ENCODE data around the gene CDKN1A.

The CDKN1A gene

DNA sequence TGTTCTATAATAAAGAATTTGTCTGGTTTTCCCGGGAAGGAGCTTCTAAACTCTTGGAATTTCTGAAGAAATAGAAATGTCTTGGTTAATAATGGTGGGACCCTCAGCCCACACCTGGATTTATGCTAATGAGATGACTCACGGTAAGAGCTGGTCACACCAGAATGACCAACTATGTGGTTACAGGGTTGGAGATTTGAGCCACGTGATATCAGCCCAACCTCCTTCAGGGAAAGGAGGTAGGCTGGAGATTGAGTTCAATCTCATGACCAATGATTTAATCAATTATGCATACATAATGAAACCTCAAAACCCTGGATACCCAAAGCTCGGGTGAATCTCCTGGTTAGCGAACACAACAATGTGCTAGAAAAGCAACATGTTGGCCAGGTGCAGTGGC, 22.1 kb upstream of the CDKN1A start:
- DNase-seq = no peak

DNA sequence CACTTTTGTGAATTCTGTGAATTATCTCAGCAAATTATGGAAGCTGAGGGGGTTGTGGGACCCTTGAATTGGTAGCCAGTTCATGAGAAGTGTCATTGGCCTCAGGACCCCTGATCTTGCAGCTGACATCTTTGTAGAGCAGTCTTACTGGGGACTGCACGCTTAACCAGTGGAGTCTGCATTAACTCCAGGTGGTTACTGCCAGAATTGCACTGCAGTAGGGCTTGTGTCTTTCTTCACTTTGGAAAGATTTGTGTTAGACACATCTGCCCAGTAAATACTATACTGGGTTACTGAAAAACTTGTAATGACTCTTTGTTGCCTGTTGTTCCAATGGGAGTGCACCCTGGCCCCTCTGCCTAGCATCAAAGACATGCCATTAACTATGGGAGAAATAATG, 21.2 kb upstream of the CDKN1A start:
- no peak for DNase-seq

DNA sequence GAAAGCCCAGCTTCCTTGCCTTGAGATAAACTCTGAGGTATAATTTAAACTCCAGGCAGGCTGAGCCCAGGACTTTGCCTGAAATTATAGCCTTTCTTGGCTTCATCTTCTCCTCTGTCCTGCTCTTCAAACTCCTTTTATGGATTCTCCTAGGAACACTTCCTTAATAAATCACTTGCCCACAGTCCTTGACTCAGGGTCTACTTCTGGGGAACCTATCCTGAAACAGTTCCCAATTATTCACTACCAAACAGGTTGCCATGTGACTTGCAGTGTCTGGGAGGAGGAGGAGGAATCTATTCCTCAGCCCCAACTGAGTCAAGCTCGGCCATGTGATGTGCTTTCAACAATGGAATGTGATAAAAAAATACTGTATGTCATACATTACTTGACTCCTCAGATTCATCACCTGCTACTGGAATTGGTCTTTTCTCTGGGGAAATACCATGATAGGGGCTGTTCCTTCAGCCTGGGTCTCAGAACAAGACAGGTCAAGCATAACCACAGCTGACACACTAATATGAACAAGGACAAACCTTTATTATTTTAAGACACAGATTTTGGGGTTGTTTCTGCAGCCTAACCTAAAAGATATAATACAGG, 20.5 kb upstream of the CDKN1A start:
- no peak for DNase-seq

DNA sequence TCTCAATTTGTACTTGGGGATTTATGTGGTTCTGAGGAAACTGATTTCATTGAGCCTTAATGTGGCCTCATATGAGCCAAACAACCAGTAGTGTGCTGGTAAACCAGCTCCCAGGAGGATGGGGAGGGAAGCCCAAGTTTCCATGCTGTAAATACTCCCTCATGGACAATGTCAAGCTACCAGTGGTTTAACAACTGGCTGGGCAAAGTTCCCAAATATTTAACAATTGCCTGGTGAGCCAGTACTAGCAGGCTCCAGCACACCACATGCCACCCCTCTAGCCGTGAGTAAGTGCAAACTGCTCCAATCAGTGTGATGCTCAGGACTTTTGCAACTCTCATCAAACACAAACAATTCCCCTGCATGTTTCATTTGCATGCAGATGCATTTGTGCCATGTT, 19.2 kb upstream of the CDKN1A start:
- DNase-seq = no peak

DNA sequence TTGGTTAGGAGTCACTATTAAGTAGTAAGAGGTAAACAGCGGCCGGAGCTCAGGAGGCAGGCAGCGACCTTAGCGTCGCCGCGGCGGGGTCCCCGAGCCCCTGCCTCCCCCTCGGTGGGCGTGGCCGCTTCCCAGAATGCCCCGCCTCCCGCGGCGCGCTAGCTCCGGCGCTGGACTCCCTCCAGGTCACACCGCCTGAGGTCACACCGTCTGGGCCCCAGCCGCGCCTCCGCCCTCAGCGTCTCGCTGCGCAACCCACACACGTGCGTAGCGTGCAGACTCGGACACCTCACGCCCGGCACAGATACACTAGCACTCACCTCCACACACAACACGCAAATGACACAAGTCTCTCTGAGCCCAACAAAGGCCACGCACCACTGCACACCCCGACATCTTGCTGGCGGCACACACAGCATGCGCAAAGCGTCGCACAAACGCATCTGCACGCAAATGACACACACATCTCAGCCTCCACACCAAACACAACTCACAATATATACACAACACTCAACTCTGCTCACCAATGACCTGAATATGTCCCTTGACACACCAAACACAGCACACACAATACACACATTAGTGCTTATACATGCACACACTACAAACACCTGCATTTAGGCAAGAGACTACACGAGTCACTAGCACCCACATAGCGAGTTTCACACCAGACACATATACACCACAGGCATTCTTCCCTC, 17.6 kb upstream of the CDKN1A start:
- DNase-seq = no peak

DNA sequence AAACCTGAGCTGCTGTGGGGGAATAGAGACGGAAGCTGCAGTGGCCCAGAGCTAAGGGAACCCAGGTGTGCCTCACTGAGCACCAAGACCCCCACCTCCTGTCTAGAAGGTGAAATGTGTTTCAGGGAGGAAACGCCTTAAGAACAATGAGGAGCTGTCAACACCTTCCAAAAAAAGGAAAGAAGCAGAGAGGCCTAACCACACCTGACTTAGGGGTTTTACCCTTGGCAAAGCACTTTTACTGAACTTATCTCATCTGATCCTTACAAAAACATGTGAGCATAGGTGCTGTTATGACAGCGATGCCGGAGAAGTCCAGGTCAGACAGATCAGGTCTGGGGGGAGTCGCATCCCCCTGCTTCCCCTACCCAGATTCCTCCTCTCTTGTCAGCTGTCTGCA, 16.1 kb upstream of the CDKN1A start:
- DNase-seq = no peak

DNA sequence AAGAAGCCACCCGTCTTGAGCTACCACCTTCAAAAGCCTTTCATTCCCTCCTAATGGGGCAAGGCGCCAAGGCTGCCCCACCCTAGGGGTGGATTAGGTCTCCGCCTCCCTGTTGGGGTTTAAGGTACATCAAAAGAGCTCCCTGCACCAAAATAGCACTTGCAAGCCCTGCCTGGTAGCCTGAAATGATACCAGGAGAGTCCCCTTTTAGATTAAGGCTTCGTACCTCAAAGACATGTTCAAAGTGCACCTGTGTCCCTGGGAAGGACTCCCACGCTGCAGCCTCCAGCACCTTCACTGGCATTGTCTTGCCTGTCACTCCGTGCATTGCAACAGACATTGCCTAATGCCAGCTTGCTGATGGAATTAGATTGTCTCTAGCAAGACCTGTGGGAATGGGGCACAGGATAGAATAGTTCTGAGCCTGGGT, 15.7 kb upstream of the CDKN1A start:
- no peak for DNase-seq

DNA sequence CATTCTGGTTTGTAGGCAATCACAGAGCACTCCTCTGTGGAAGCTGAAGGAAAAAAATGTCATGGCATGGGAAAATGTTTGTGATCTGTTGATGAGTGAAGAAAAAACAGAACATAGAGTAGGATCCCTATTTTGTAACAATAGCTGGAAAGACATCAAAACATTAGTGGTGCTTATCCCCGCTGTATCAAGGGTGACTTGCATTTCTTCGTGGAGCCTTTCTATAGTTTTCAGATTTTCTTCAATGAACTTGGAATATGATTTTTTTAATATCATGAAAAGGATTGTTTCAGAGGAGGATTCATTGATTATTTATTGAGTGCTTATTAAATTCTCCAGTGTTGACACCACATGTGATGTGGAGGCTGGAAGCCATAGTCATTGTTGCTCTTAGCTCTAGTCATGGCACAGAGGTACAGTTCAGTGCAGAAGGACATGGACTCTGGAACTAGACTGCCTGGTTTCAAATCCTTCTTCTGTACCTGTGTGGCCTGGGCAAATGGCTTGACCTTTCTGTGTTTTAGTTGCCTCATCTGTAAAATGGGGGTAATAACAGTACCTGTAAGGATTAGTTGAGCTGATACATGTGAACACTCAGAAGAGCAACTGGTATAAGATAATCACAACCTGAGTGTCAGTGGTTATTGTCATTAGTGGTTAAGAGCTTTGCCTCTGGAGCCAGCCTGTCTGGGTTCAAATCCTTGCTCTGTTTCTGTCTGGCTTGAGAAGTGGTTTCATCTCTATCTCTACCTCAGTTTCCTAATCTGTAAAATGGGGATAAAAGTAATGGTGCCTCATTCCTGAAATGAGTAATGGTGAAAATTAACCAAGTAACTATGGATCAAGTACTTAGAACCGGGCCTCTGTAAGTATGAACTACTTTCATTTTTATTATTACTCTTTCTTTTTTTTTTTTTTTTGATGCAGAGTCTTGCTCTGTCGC, 14.7 kb upstream of the CDKN1A start:
- no peak for DNase-seq

DNA sequence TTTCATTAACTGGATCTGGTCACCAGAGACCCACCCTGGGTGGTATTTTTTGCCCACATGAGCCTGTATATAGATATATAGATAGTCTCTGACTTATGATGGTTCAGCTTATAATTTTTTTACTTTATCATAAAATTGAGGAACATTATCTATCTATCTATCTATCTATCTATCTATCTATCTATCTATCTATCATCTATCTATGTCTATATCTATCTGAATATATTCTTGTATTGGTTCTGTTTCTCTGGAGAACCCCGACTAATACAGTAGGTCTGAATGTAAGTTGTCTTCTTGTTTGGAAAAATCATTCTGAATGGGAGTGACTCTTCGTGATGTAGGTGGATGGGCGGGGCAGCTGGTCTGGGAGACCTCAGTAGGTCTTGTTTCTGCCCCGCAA, 13.3 kb upstream of the CDKN1A start:
- DNase-seq = no peak

DNA sequence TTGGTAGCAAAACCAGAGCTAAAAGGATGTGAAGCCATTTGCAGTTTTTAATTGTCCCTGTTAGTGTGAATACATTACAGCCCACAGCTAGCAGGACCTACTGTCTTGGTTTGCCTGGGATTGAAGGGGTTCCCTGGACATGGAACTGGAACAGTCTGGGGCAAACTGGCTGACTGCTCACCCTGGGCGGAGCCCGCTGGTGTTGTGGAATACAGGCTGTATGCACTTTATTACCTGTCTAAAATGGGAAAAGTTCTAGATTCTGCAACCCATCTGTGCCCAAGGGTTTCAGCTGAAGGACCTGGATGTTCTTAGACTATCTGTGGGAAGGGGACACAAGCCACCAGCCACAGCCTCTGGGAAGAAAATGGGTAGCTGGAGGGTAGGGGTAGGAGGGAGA, 12.2 kb upstream of the CDKN1A start:
- no peak for DNase-seq

DNA sequence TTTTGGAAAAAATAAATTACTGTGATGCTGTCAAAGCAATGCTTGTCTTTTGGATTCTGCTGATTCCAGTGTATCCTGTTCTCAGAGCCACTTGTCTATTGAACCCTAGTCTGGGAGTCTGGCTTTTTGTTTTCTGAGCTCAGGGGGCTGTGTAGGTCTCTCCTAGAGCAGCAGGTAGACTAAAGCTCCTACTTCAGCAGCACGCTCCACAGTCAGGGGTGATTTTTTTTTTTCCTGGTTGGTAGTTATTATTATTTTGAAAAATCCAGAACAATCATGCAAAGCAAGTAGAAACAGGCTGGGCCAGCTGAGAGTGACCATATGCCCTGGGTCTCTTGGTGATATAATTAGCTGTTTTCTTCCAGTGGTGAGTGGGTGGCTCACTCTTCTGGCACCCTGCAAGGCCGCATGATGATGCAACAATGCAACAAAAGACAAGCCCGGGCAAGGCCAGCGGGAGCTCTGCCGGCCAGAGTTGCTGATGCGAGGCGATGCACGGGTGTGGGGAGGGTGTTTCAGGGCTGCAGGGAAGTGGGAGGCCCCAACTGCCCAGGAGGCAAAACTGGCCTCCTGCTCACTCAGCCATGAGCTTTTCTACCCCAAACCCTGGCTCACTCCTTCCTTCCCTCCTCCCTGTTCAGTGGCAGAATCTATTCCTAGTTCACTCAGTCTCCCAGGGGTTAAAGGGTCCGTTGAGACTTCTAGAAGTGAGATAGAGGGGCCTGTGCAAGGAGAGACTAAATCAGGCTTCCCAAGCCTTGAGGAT, 11.5 kb upstream of the CDKN1A start:
- peak; percentile 58 for DNase-seq

DNA sequence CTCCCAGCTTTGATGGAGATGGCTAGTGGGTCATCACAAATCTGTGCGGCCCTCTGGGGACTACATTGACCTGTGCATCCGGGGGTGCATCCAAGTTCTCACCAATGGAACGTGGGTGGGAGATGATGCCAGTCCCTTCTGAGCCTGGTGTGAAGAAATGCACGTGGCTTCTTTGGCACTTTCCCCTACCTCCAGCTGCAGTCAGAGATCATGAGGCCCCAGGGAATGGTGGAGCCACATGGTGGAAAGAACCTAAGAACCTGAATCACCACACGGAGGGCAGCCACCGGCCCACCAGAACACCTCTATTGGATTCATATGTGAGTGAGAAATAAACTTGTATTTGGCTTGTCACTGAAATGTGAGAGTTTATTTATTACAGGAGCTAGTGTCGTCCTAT, 9.9 kb upstream of the CDKN1A start:
- no peak for DNase-seq

DNA sequence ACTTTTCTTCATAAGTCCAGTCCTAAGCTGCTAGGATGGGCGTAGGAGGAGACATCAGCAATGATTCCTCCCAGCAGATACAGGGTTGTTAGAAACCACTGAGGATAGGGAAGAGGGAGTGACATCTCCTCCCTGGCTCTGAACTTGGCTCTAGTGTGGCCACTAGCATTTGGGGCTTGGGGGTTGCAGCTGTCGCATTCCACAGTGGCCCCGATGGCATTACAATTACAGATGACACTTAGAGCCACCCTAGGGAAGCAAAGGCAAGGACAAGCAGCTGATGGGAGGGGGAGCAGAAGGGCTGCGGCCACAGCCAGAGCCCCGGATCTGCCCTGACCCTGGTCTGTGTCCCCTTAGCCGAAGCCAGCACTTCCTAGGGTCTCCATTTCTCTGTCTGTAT, 9.5 kb upstream of the CDKN1A start:
- DNase-seq = no peak

DNA sequence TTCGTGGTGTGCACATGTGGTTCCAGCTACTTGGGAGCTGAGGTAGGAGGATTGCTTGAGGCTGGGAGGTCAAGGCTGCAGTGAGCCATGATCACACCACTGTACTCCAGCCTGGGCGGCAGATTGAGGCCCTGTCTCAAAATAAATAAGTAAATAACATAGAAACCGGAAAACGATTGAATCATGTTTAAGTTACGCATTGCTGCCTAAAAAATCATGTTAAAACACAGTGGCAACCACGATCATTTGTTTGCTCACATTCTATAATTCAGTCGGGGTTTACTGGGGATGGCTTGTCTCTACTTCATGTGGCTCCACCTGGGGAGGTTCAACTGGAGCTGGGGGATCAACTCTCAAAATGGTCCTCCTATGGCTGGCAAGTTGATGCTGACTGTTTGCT, 8.2 kb upstream of the CDKN1A start:
- no peak for DNase-seq

DNA sequence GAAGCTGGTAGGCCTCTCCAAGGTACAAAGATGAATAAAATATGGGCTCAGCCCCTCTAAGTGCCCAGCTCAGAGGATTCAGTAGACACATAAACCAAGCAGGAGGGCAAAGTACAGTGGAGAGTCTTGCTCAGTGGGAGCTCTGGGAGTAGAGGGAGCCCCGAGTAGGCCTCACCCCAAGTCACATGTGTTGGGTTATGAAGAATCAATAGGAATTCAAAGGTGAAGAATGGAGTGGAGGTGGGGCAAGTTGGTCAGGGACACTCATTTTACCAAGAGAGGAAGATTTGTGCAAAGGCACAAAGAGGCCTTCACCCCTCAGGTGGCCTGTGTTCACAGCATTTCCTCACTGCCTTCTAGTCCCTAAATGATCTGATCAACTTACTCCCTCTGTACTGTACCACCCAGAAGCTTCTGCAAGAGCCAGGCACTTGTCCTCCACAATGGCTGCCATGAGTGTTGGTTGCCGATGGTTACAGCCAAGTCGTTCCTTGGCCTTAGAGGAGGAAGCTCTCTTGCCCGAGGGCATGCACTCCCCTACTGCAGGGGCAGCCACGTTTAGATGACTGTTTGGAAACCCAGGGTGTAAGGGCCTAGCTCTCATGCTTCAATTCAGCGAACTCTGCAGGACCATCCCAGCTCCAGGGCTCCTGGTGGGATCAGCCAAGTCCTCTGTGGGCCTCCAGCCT, 6.7 kb upstream of the CDKN1A start:
- no peak for DNase-seq

DNA sequence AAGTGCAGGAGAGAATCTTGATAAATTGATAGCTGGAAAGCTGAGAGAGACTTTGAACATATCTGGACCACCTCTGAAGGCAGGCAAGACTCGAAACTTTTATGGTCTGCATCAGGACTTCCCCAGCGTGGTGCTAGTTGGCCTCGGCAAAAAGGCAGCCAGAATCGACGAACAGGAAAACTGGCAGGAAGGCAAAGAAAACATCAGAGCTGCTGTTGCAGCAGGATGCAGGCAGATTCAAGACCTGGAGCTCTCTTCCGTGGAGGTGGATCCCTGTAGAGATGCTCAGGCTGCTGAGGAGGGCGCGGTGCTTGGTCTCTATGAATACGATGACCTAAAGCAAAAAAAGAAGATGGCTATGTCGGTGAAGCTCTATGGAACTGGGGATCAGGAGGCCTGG, 4.6 kb upstream of the CDKN1A start:
- DNase-seq = no peak

DNA sequence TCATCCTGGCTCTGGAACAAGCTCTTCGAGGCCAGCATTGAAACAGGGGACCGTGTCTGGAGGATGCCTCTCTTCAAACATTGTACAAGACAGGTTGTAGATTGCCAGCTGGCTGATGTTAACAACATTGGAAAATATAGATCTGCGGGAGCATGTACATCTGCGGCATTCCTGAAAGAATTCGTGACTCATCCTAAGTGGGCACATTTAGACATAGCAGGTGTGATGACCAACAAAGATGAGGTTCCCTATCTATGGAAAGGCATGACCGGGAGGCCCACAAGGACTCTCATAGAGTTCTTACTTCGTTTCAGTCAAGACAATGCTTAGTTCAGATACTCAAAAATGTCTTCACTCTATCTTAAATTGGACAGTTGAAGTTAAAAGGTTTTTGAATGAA, 3.6 kb upstream of the CDKN1A start:
- no peak for DNase-seq

DNA sequence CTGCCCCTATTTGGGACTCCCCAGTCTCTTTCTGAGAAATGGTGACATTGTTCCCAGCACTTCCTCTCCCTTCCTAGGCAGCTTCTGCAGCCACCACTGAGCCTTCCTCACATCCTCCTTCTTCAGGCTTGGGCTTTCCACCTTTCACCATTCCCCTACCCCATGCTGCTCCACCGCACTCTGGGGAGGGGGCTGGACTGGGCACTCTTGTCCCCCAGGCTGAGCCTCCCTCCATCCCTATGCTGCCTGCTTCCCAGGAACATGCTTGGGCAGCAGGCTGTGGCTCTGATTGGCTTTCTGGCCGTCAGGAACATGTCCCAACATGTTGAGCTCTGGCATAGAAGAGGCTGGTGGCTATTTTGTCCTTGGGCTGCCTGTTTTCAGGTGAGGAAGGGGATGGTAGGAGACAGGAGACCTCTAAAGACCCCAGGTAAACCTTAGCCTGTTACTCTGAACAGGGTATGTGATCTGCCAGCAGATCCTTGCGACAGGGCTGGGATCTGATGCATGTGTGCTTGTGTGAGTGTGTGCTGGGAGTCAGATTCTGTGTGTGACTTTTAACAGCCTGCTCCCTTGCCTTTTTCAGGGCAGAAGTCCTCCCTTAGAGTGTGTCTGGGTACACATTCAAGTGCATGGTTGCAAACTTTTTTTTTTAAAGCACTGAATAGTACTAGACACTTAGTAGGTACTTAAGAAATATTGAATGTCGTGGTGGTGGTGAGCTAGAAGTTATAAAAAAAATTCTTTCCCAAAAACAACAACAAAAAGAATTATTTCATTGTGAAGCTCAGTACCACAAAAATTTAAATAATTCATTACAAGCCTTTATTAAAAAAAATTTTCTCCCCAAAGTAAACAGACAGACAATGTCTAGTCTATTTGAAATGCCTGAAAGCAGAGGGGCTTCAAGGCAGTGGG, 2.1 kb upstream of the CDKN1A start:
- DNase-seq = peak; percentile 62

DNA sequence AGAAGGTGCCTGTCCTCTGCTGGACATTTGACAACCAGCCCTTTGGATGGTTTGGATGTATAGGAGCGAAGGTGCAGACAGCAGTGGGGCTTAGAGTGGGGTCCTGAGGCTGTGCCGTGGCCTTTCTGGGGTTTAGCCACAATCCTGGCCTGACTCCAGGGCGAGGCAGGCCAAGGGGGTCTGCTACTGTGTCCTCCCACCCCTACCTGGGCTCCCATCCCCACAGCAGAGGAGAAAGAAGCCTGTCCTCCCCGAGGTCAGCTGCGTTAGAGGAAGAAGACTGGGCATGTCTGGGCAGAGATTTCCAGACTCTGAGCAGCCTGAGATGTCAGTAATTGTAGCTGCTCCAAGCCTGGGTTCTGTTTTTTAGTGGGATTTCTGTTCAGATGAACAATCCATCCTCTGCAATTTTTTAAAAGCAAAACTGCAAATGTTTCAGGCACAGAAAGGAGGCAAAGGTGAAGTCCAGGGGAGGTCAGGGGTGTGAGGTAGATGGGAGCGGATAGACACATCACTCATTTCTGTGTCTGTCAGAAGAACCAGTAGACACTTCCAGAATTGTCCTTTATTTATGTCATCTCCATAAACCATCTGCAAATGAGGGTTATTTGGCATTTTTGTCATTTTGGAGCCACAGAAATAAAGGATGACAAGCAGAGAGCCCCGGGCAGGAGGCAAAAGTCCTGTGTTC, 1.3 kb upstream of the CDKN1A start:
- peak; percentile 16 for DNase-seq

DNA sequence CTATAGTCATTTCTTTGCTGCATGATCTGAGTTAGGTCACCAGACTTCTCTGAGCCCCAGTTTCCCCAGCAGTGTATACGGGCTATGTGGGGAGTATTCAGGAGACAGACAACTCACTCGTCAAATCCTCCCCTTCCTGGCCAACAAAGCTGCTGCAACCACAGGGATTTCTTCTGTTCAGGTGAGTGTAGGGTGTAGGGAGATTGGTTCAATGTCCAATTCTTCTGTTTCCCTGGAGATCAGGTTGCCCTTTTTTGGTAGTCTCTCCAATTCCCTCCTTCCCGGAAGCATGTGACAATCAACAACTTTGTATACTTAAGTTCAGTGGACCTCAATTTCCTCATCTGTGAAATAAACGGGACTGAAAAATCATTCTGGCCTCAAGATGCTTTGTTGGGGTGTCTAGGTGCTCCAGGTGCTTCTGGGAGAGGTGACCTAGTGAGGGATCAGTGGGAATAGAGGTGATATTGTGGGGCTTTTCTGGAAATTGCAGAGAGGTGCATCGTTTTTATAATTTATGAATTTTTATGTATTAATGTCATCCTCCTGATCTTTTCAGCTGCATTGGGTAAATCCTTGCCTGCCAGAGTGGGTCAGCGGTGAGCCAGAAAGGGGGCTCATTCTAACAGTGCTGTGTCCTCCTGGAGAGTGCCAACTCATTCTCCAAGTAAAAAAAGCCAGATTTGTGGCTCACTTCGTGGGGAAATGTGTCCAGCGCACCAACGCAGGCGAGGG, 594 bp upstream of the CDKN1A start:
- no peak for DNase-seq
